ENCODE results near the gene SYT1. TPM values are rescaled to one million over a fixed set of nuclear protein-coding genes. Genes with fewer than 3 reads are reported as not detected.

SYT1 gene
- total RNA-seq, 1 experiment from 2014 or later, result 44.9 TPM

DNA sequence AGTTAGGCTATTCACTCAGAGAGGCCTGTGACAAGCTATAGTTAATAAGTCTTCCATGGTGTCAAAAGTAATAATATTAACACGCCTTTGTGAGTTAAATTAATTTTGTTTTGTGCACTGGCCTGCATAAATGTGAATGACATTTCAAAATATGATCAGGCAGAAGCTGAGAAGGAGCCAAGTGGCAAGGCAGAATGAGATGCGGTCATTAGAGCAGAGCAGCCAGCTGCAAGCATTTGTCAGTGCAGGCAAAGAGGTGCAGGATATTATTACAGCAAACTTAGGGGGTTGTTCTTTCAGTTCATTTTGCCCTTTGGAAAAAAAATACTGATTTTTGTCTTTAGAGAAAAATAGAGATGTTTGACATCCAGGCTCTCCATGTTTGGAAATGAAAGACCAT lies 461.6 kb downstream of the SYT1 start:
- H3K9me2 ChIP-seq (ENCODE audit: insufficient read depth), result no peaks in the 10 kb centered on the region
- no peaks in the 10 kb centered on the region for H3K9me3 ChIP-seq (ENCODE audit: control insufficient read depth in 1 of 2, insufficient read depth in 1 of 2, low read depth in 1 of 2, low read length in 2 of 2)
- no peaks in the 10 kb centered on the region for H4K20me1 ChIP-seq (ENCODE audit: insufficient read depth)
- ATAC-seq (no peak), DNase-seq (ENCODE audit: low read depth, low spot score) (no peak)
- H3K9ac ChIP-seq (ENCODE audit: low read length), result no peak overlapping the region
- no peak overlapping the region for H3K4me3 ChIP-seq (replicated peaks in 1 of 2; ENCODE audit: low read depth in 1 of 2, low read length in 2 of 2)
- RAD21 ChIA-PET (ENCODE audit: low non-redundant PET in 1 of 2, low total read pairs in 2 of 2, uncharacterized antibody in 2 of 2, unreplicated experiment in 2 of 2), result no interaction called here
- H3K27ac ChIP-seq (ENCODE audit: low read depth, low read length), result no peak overlapping the region
- no peaks in the 10 kb centered on the region for H3K4me1 ChIP-seq (ENCODE audit: control insufficient read depth in 1 of 2, insufficient read depth in 2 of 2, low read length in 2 of 2)
- intact Hi-C loops (cut with micrococcal nuclease), result no loop called here
- CTCF ChIA-PET, result no interaction called here
- POLR2A ChIA-PET, result no interaction called here
- BruUV-seq (replicated peaks), result no TSS peak
- H3K4me2 ChIP-seq (ENCODE audit: low read length), result no peak overlapping the region
- no peaks in the 10 kb centered on the region for H3K36me3 ChIP-seq (ENCODE audit: control insufficient read depth in 1 of 2, insufficient read depth in 2 of 2, low read length in 2 of 2)
- no peaks in the 10 kb centered on the region for H3K27me3 ChIP-seq (ENCODE audit: insufficient read depth, low read length)
- TF ChIP-seq, protein P1, sequence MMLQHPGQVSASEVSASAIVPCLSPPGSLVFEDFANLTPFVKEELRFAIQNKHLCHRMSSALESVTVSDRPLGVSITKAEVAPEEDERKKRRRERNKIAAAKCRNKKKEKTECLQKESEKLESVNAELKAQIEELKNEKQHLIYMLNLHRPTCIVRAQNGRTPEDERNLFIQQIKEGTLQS (IDR thresholded peaks at IDR 0.05), result no peak
- TF ChIP-seq CEBPB (IDR thresholded peaks at IDR 0.05; ENCODE audit: low read depth) (no peak), ZFX (IDR thresholded peaks at IDR 0.05) (no peak), YY1 (IDR thresholded peaks at IDR 0.05; ENCODE audit: extremely low read depth, insufficient replicate concordance, low read depth, low read length) (no peak), TCF7L2 (IDR thresholded peaks at IDR 0.05; ENCODE audit: borderline replicate concordance, extremely low read depth, insufficient read depth, insufficient read length) (no peak), SRF (IDR thresholded peaks at IDR 0.05; ENCODE audit: low read depth) (no peak)
- TF ChIP-seq, protein P2, sequence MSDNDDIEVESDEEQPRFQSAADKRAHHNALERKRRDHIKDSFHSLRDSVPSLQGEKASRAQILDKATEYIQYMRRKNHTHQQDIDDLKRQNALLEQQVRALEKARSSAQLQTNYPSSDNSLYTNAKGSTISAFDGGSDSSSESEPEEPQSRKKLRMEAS (IDR thresholded peaks at IDR 0.05), result no peak
- H2AFZ ChIP-seq (ENCODE audit: low read depth, low read length, poor library complexity, severe bottlenecking), result no peak overlapping the region
- no peaks in the 10 kb centered on the region for H3K79me2 ChIP-seq (ENCODE audit: insufficient read depth, low read length)

DNA sequence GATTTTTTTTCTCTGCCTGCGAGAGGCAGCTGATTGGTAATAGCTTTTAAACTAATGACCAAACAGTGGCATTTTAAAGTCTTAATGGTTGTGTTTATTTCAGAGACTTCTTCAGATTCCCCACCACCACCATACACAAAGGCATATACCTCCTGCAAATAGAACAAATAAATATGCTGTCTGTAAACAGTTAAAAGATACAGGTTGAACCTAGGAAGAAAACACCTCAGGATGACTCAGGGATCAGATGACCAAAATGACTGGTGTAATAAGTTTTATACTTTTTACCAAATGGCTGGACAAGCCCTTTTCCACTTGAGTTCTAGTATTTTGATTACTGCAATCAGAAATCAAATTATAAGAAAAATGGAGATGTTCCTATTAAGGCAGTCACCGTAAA lies 462.1 kb downstream of the SYT1 start:
- Histone ChIP-seq H3K9me2 (ENCODE audit: insufficient read depth) (no peaks in the 10 kb centered on the region), H3K27me3 (ENCODE audit: insufficient read depth, low read length) (no peaks in the 10 kb centered on the region), H3K4me2 (ENCODE audit: low read length) (no peak overlapping the region), H4K20me1 (ENCODE audit: insufficient read depth) (no peaks in the 10 kb centered on the region), H3K79me2 (ENCODE audit: insufficient read depth, low read length) (no peaks in the 10 kb centered on the region), H3K36me3 (ENCODE audit: control insufficient read depth in 1 of 2, insufficient read depth in 2 of 2, low read length in 2 of 2) (no peaks in the 10 kb centered on the region), H2AFZ (ENCODE audit: low read depth, low read length, poor library complexity, severe bottlenecking) (no peak overlapping the region), H3K27ac (ENCODE audit: low read depth, low read length) (no peak overlapping the region), H3K4me1 (ENCODE audit: control insufficient read depth in 1 of 2, insufficient read depth in 2 of 2, low read length in 2 of 2) (no peaks in the 10 kb centered on the region), H3K4me3 (replicated peaks in 1 of 2; ENCODE audit: low read depth in 1 of 2, low read length in 2 of 2) (no peak overlapping the region), H3K9me3 (ENCODE audit: control insufficient read depth in 1 of 2, insufficient read depth in 1 of 2, low read depth in 1 of 2, low read length in 2 of 2) (no peaks in the 10 kb centered on the region), H3K9ac (ENCODE audit: low read length) (no peak overlapping the region)
- BruUV-seq (replicated peaks), result no TSS peak
- no peak for ATAC-seq
- ChIA-PET RAD21 (ENCODE audit: low non-redundant PET in 1 of 2, low total read pairs in 2 of 2, uncharacterized antibody in 2 of 2, unreplicated experiment in 2 of 2) (no interaction called here), POLR2A (no interaction called here), CTCF (no interaction called here)
- no peak for DNase-seq (ENCODE audit: low read depth, low spot score)
- intact Hi-C loops (cut with micrococcal nuclease), result no loop called here
- TF ChIP-seq, protein P3, sequence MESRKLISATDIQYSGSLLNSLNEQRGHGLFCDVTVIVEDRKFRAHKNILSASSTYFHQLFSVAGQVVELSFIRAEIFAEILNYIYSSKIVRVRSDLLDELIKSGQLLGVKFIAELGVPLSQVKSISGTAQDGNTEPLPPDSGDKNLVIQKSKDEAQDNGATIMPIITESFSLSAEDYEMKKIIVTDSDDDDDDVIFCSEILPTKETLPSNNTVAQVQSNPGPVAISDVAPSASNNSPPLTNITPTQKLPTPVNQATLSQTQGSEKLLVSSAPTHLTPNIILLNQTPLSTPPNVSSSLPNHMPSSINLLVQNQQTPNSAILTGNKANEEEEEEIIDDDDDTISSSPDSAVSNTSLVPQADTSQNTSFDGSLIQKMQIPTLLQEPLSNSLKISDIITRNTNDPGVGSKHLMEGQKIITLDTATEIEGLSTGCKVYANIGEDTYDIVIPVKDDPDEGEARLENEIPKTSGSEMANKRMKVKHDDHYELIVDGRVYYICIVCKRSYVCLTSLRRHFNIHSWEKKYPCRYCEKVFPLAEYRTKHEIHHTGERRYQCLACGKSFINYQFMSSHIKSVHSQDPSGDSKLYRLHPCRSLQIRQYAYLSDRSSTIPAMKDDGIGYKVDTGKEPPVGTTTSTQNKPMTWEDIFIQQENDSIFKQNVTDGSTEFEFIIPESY (IDR thresholded peaks at IDR 0.05; ENCODE audit: extremely low read depth, insufficient replicate concordance, low read length), result no peak
- TF ChIP-seq POLR2AphosphoS5 (IDR thresholded peaks at IDR 0.05; ENCODE audit: low read depth, low read length) (no peak), EGR1 (IDR thresholded peaks at IDR 0.05; ENCODE audit: low read depth) (no peak), YY1 (IDR thresholded peaks at IDR 0.05; ENCODE audit: extremely low read depth, insufficient replicate concordance, low read depth, low read length) (no peak), CBX3 (IDR thresholded peaks at IDR 0.05; ENCODE audit: low read depth) (no peak), ELF1 (IDR thresholded peaks at IDR 0.05; ENCODE audit: borderline replicate concordance, low read depth) (no peak), TCF7L2 (IDR thresholded peaks at IDR 0.05; ENCODE audit: borderline replicate concordance, extremely low read depth, insufficient read depth, insufficient read length) (no peak), SP1 (IDR thresholded peaks at IDR 0.05; ENCODE audit: low read depth) (no peak), CEBPB (IDR thresholded peaks at IDR 0.05; ENCODE audit: low read depth) (no peak)
- TF ChIP-seq, protein P2 (IDR thresholded peaks at IDR 0.05), result no peak
- TF ChIP-seq, protein P1 (IDR thresholded peaks at IDR 0.05), result no peak
- TF ChIP-seq, protein P4, sequence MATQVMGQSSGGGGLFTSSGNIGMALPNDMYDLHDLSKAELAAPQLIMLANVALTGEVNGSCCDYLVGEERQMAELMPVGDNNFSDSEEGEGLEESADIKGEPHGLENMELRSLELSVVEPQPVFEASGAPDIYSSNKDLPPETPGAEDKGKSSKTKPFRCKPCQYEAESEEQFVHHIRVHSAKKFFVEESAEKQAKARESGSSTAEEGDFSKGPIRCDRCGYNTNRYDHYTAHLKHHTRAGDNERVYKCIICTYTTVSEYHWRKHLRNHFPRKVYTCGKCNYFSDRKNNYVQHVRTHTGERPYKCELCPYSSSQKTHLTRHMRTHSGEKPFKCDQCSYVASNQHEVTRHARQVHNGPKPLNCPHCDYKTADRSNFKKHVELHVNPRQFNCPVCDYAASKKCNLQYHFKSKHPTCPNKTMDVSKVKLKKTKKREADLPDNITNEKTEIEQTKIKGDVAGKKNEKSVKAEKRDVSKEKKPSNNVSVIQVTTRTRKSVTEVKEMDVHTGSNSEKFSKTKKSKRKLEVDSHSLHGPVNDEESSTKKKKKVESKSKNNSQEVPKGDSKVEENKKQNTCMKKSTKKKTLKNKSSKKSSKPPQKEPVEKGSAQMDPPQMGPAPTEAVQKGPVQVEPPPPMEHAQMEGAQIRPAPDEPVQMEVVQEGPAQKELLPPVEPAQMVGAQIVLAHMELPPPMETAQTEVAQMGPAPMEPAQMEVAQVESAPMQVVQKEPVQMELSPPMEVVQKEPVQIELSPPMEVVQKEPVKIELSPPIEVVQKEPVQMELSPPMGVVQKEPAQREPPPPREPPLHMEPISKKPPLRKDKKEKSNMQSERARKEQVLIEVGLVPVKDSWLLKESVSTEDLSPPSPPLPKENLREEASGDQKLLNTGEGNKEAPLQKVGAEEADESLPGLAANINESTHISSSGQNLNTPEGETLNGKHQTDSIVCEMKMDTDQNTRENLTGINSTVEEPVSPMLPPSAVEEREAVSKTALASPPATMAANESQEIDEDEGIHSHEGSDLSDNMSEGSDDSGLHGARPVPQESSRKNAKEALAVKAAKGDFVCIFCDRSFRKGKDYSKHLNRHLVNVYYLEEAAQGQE (IDR thresholded peaks at IDR 0.05; ENCODE audit: low read depth), result no peak

Data from HCT116 (cell line).